Measurements from ENCODE around the gene CA10. TPM values are rescaled to one million over a fixed set of nuclear protein-coding genes. Genes with fewer than 3 reads are reported as not detected.

Gene CA10
- total and polyA plus RNA-seq, 2 of the 4 experiments (the other 2 are of a cell fraction): not detected

GRCh38 chr17:52011064-52011463 is 147.4 kb downstream of the CA10 start:
- Histone ChIP-seq H3K4me2 (ENCODE audit: low read depth, low read length) (no peak overlapping the region), H2AK9ac (replicated peaks; ENCODE audit: low read depth, low read length, poor library complexity) (no peak overlapping the region), H3K14ac (replicated peaks; ENCODE audit: low read depth, low read length) (no peak overlapping the region), H3K4me1 (ENCODE audit: control insufficient read depth, insufficient read depth, low read length) (no peaks in the 10 kb centered on the region), H2BK120ac (ENCODE audit: low read depth, low read length) (no peak overlapping the region), H2AK5ac (ENCODE audit: low read depth, low read length) (no peak overlapping the region), H3K9me1 (ENCODE audit: insufficient read depth, low read length) (no peaks in the 10 kb centered on the region), H3K9ac (ENCODE audit: low read depth, low read length) (no peak overlapping the region), H4K20me1 (ENCODE audit: insufficient read depth, low read length) (no peaks in the 10 kb centered on the region), H3K23ac (ENCODE audit: low read depth, low read length) (no peak overlapping the region), H2BK20ac (ENCODE audit: low read depth, low read length) (no peak overlapping the region), H4K5ac (ENCODE audit: low read depth, low read length) (no peak overlapping the region), H4K8ac (ENCODE audit: low read depth in 2 of 2, low read length in 2 of 2) (no peak overlapping the region), H2BK15ac (ENCODE audit: low read depth, low read length) (no peak overlapping the region), H3K4me3 (ENCODE audit: insufficient read depth, low read depth, low read length) (no peak overlapping the region), H2AFZ (replicated peaks; ENCODE audit: low read length, poor library complexity) (no peak overlapping the region), H4K91ac (ENCODE audit: insufficient read depth, low read depth, low read length) (no peak overlapping the region), H2BK5ac (ENCODE audit: low read depth, low read length, poor library complexity, severe bottlenecking) (no peak overlapping the region), H3K36me3 (ENCODE audit: control insufficient read depth, insufficient read depth, low read length) (no peaks in the 10 kb centered on the region), H3K27ac (ENCODE audit: insufficient read depth, low read length) (no peak overlapping the region), H3K4ac (ENCODE audit: low read depth, low read length) (no peak overlapping the region), H3K18ac (ENCODE audit: low read depth, low read length) (no peak overlapping the region), H3K27me3 (ENCODE audit: control insufficient read depth, insufficient read depth, low read length) (no peaks in the 10 kb centered on the region), H3K9me3 (ENCODE audit: control insufficient read depth, insufficient read depth, low read length) (0 out of 2 replicates have a peak, but pooled peaks cover 2% of the 10 kb centered on the region), H3K79me1 (ENCODE audit: low read depth in 1 of 2, low read length in 2 of 2) (no peaks in the 10 kb centered on the region), H3K56ac (ENCODE audit: extremely low read depth, insufficient read depth, low read length) (no peak overlapping the region)
- dilution Hi-C loops (cut with HindIII; ENCODE audit: low sequenced_read_pairs, unreplicated experiment) (no loop called here), in situ Hi-C loops (cut with MboI; ENCODE audit: low sequenced_read_pairs) (no loop called here), intact Hi-C loops (cut with micrococcal nuclease) (no loop called here)
- CTCF ChIA-PET: no interaction called here
- ATAC-seq (ENCODE audit: low read depth): no peak
- no peak for DNase-seq
- TF ChIP-seq MAFK (IDR thresholded peaks at IDR 0.05; ENCODE audit: low read depth, low read length) (peak; percentile 75), ELK1 (IDR thresholded peaks at IDR 0.05; ENCODE audit: borderline replicate concordance, low read depth, low read length) (no peak)
- POLR2A ChIA-PET (ENCODE audit: unreplicated experiment): no interaction called here
- BruUV-seq (replicated peaks): no TSS peak
- no CpG with 5 or more reads among the region's 1 CpG for WGBS, 2 experiments (ENCODE audit: extremely low coverage in 2 of 2, insufficient read length in 1 of 2)
